Loucy (cell line): ENCODE data around the gene LIN9.

ENCODE experiments used
- CTCF ChIP-seq: fragments of 200-600 bp; sonication (generic); conservative IDR thresholded peaks from 2 replicates; pipeline ENCODE4 v1.5.1; 2014; ENCODE audit warnings: mild to moderate bottlenecking, antibody characterized with exemption, low read length
- EZH2phosphoT487 ChIP-seq: fragments of 200-600 bp; IDR thresholded peaks from 2 replicates; pipeline ENCODE4 v1.6.1; 2018; ENCODE audit warnings: antibody characterized with exemption, mild to moderate bottlenecking, moderate library complexity, borderline replicate concordance

- TF ChIP-seq CTCF (no peak), EZH2phosphoT487 (no peak)
Observed at GRCh38 chr1:226186124-226187018, 122.6 kb downstream of the LIN9 start, which contains the start of gene ACBD3.
